ENCODE measurements around the gene RLN1. TPM values are rescaled to one million over a fixed set of nuclear protein-coding genes. Genes with fewer than 3 reads are reported as not detected.

Gene RLN1
- total and polyA plus RNA-seq, 2 of the 13 experiments (the other 11 are each of a cell fraction or from before 2014, with no cell fraction given): not detected

GRCh38 chr9:5360341-5360740 is 20.7 kb upstream of the RLN1 start:
- no peaks in the 10 kb centered on the region for H3K36me3 ChIP-seq (replicated peaks in 1 of 2; ENCODE audit: control insufficient read depth in 1 of 2, insufficient read depth in 2 of 2, low read length in 2 of 2)
- H3K79me2 ChIP-seq (ENCODE audit: insufficient read depth, low read length): no peaks in the 10 kb centered on the region
- POLR2A ChIA-PET: no interaction called here
- in situ Hi-C loops (cut with HindIII; ENCODE audit: extremely low pct_ligation_motif_present, low pct_unique_long_range_greater_than_20kb) (no loop called here), intact Hi-C loops (cut with micrococcal nuclease; ENCODE audit: unreplicated experiment) (no loop called here)
- no peaks in the 10 kb centered on the region for H3K4me1 ChIP-seq (ENCODE audit: insufficient read depth, low read length)
- H3K27me3 ChIP-seq (ENCODE audit: control insufficient read depth in 1 of 2, insufficient read depth in 2 of 2, low read length in 2 of 2): no peaks in the 10 kb centered on the region
- H3K27ac ChIP-seq (ENCODE audit: extremely low read length, insufficient read depth, low read length): no peak overlapping the region
- CTCF ChIA-PET (ENCODE audit: low intra/inter-chr PET ratio, low total read pairs): no interaction called here
- no peak overlapping the region for H3K4me2 ChIP-seq (ENCODE audit: low read depth, low read length)
- no peak overlapping the region for H3K9ac ChIP-seq (ENCODE audit: insufficient read depth, low read depth, low read length)
- no peak overlapping the region for H2AFZ ChIP-seq (ENCODE audit: low read length)
- H4K20me1 ChIP-seq (ENCODE audit: insufficient read depth, low read length): no peaks in the 10 kb centered on the region
- FAIRE-seq (no peak), DNase-seq (ENCODE audit: low spot score) (no peak), ATAC-seq (no peak)
- TF ChIP-seq ZNF264 (CRISPR knock-in tag; IDR thresholded peaks at IDR 0.05) (no peak), IKZF4 (CRISPR knock-in tag; IDR thresholded peaks at IDR 0.05; ENCODE audit: borderline replicate concordance, low read depth, not compliant biosample characterization) (no peak), ZNF34 (CRISPR knock-in tag; IDR thresholded peaks at IDR 0.05; ENCODE audit: borderline replicate concordance) (no peak), ZNF563 (CRISPR knock-in tag; IDR thresholded peaks at IDR 0.05) (no peak), CENPT (CRISPR knock-in tag; IDR thresholded peaks at IDR 0.05; ENCODE audit: low read depth) (no peak), ZBTB8A (CRISPR knock-in tag; IDR thresholded peaks at IDR 0.05; ENCODE audit: borderline replicate concordance, low read depth) (no peak), HMGA1 (CRISPR knock-in tag; conservative IDR thresholded peaks at IDR 0.05) (no peak), ZNF549 (CRISPR knock-in tag; IDR thresholded peaks at IDR 0.05) (no peak), ZSCAN5A (CRISPR knock-in tag; IDR thresholded peaks at IDR 0.05; ENCODE audit: borderline replicate concordance) (no peak), SP4 (CRISPR knock-in tag; IDR thresholded peaks at IDR 0.05) (no peak), ZNF749 (CRISPR knock-in tag; IDR thresholded peaks at IDR 0.05; ENCODE audit: borderline replicate concordance) (no peak)
- no peaks in the 10 kb centered on the region for H3K9me3 ChIP-seq (ENCODE audit: low read length)
- BruUV-seq (replicated peaks): no TSS peak
- H3K4me3 ChIP-seq (replicated peaks in 1 of 3; ENCODE audit: insufficient read depth in 1 of 3, low read depth in 2 of 3, low read length in 3 of 3): no peak overlapping the region

Data from HepG2 (cell line).